Measurements from ENCODE around the gene TTC4.

TTC4 gene

DNA sequence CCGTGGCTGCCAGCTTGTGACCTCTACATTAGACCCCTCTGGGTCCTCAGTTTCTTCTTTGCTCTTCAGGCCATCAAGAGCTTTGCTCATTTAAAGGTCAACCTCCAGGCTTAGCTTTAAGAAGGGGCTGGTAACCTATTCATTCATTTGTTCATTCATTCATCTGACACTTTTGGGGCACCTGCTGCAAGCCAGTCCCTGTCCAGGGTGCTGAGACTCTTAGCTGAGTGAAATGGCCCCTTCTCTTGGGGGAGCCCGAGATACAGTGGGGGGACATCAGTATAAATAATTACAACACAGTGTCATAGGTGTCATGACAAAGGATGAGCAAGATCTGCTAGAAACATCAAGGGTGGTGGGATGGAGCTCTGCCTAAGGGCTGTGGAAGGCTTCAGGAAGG is 10.5 kb upstream of the TTC4 start:
- DNase-seq (ENCODE audit: low read depth) = no peak

GRCh38 chr1:54706419-54706818 is 9.2 kb upstream of the TTC4 start:
- no peak for DNase-seq (ENCODE audit: low read depth)

GRCh38 chr1:54708385-54708784 is 7.3 kb upstream of the TTC4 start:
- no peak for DNase-seq (ENCODE audit: low read depth)

- no peak for DNase-seq (ENCODE audit: low read depth)
These were observed 5.9 kb upstream of the TTC4 start for GRCh38 chr1:54709547-54710292.

GRCh38 chr1:54710434-54710833 is 5.2 kb upstream of the TTC4 start:
- no peak for DNase-seq (ENCODE audit: low read depth)

- DNase-seq (ENCODE audit: low read depth) = no peak
These were observed 4.8 kb upstream of the TTC4 start for GRCh38 chr1:54710841-54711240.

DNA sequence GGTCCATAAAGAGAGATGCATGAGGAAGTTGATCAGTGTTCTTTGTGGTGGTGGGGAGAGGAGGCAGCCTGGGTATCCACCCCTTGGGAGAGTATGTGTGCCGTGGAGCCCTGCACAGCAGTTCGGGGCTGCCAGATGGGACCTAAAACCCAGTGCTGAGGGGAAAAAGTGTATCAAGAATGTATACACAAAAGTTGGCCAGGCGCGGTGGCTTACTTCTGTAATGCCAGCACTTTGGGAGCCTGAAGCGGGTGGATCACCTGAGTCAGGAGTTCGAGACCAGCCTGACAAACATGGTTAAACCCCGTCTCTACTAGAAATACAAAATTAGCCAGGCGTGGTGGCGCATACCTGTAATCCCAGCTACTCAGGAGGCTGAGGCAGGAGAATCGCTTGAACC is 4.1 kb upstream of the TTC4 start:
- DNase-seq (ENCODE audit: low read depth) = no peak

GRCh38 chr1:54714881-54715492 is 674 bp upstream of the TTC4 start:
- DNase-seq (ENCODE audit: low read depth) = no peak

DNA sequence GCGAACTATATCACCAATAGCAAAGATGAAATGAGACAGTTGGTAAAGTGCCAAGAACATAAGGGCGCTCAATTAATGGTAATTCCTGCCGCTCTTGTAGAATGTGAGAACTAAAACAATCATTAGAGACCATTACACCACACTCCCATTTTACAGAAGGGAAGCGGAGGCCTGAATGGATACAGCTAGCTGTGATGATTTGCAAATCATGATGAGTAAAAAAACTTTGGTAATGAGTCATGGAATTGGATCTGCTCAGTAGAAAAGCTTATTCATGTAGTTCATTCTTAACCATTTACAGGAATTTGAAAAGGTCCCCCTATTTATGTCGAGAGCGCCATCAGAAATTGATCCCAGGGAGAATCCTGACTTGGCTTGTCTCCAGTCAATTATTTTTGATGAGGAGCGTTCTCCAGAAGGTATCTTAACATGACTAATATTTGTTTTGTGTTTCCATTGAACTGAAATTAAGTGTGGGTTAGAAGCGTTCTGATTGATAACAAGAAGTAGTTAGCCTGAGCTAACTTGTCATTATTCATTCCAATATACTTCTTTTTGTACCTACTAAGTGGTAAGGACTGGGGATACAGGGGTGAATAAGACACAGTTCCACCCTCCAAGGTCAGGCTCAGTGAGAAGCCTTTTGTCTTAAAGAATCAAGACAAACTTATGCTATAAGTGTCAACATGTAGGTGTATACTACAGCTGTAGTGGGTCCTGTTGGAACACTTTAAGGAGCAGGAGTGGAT is 812 bp downstream of the TTC4 start:
- peak; percentile 83 for DNase-seq (ENCODE audit: low read depth)

DNA sequence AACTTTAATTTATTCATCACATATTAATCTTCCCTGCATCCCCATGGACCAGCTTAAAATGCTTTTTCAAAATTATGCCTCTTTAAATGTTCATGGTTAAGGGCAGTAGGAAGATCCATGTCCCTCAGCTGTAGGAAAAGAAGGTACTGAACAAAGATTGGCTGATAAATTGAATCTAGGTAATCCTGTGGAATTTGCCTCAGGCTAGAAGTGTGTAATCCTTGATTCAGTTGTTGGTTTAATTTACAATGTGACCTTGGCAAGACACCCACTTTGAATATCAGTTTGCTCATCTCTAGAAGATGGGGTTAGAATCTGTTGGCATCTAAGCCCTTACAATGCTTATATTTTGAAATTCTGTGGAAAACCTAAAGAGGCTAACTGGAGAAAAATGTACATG is 6.1 kb downstream of the TTC4 start:
- DNase-seq (ENCODE audit: low read depth) = no peak

- no peak for DNase-seq (ENCODE audit: low read depth)
These were observed 8.3 kb downstream of the TTC4 start for GRCh38 chr1:54723985-54724384.

GRCh38 chr1:54724771-54725170 is 9.1 kb downstream of the TTC4 start:
- DNase-seq (ENCODE audit: low read depth) = no peak

- no peak for DNase-seq (ENCODE audit: low read depth)
These were observed 12.4 kb downstream of the TTC4 start for GRCh38 chr1:54728027-54728426.

DNA sequence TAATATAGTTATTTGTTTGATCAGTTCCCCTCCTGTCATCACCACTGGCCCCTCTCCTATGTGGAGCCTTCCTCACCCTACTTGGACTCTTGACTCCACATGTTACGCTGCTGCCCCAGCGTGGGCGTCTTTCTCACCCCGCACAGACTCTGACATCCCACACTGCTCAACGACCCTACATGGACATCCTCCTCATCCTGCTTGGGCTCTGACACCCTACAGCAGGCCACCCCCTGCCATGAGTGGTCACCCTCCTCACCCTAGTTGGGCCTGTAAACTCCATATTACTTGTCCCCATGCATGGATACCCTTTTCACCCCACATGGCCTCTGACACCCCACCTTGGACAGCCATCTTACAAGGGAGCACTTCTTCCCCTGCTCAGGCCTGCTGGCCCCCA is 21.0 kb downstream of the TTC4 start:
- DNase-seq (ENCODE audit: low read depth) = no peak

- no peak for DNase-seq (ENCODE audit: low read depth)
These were observed 22.6 kb downstream of the TTC4 start for GRCh38 chr1:54738244-54738643.

DNA sequence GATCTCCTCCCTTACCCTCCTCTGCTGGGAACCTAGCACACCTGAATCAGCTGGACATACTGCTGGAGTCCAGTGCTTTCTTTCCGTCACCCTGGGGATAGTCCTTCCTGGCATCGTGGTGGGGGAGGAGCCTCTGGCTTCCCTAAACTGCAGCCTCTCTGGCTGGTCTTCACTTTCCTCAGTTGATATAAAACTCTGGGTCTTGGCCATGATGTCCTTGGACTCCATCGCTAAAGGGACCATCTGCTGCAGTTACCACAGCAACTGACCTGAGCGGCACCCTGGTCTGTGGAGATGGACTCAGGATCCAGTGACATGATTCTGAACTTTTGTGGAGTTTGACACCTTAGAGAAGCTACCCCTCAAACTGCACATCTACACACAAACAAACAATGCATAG is 25.9 kb downstream of the TTC4 start:
- DNase-seq (ENCODE audit: low read depth) = no peak

DNA sequence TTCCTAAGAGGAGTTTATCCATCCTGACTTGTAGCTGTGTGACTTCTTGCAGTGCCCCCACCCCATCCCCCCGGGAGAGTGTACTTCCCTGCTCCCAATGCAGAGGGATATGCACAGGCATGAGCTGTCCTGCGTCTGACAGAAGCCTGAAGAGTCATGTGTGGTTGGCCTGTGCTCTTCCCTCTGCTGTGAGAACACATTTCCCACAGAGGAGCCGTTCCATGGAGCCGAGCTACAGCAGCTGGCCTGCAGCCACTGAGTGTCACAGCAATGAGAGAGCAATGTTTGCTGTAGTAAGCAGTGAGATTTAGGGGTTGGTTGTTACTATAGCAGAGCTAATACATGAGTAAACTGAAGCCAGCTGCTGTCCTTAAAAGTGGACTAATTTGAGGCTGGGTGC is 26.6 kb downstream of the TTC4 start:
- DNase-seq (ENCODE audit: low read depth) = peak; percentile 37

GRCh38 chr1:54743416-54744226 is 28.0 kb downstream of the TTC4 start:
- no peak for DNase-seq (ENCODE audit: low read depth)

DNA sequence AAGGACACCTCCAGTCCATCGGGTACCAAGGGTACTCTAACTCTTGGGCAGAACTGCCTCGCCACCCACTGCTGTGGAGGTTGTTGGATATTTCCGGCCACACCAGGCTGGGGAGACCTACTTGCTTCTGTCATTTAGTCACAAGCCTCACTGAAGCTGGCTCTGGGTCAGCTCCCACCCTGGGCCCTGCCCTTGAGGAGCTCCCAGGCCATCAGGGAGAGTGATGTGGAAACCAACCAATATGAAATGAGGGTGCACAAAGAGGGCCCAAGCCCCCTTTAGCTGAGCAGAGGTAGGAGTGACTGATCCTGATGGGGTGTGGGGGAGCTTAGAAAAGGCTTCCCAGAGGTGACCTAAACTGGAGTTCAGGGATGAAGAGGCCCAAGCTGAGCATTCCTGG is 29.0 kb downstream of the TTC4 start:
- no peak for DNase-seq (ENCODE audit: low read depth)

- no peak for DNase-seq (ENCODE audit: low read depth)
These were observed 29.6 kb downstream of the TTC4 start for GRCh38 chr1:54745274-54745673.

DNA sequence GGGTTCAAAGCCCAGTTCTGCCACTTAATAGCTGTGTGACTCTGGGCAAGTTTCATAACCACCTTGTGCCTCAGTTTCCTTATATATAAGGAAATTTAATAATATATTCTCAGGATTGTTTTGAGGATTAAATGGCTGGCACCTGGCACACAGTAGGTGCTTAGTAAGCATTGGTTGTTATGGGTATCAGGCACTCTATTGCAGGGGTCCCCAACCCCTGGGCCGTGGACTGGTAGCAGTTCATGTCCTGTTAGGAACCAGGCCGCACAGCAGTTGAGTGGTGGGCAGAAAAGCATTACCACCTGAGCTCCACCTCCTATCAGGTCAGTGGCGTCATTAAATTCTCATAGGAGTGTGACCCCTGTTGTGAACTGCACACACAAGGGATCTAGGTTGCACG is 30.2 kb downstream of the TTC4 start:
- DNase-seq (ENCODE audit: low read depth) = no peak

GRCh38 chr1:54748094-54748835 is 32.6 kb downstream of the TTC4 start:
- DNase-seq (ENCODE audit: low read depth) = no peak

Measured in iris pigment epithelial cell (primary cell).